Pancreas (tissue), 10 donors: ENCODE measurements around the gene HOXA4. TPM values are rescaled to one million over a fixed set of nuclear protein-coding genes. Genes with fewer than 3 reads are reported as not detected.

Experiments used
- ATAC-seq, 4 donors: fragments of 200-7000 bp; cut with Tn5 transposase; one replicate each; pipeline versions ENCODE4 v1.8.0 to v1.9.1; 2020; ENCODE audit warnings: mild to moderate bottlenecking in 4 of 4, moderate library complexity in 4 of 4
- DNase-seq, 6 donors: peaks; one replicate each; pipeline ENCODE4 v3.0.0-alpha.2; 2020
- FAIRE-seq: peaks from 2 replicates; lab custom pipeline; 2012; peaks lifted over from hg19 to GRCh38; lab: Jason Lieb, UNC
- H3K27ac ChIP-seq, 4 donors: fragments of 200-600 bp; sonication (generic); 1 replicate in 3 of 4; 2 replicates in 1 of 4; pipeline versions ENCODE4 v1.5.0 to v1.8.0; 2020
- H3K27me3 ChIP-seq, 4 donors: fragments of 200-600 bp; one replicate each; pipeline ENCODE4 v1.8.0; 2021
- H3K36me3 ChIP-seq, 3 donors: fragments of 200-600 bp; sonication (generic) in 1 of 3; one replicate each; pipeline versions ENCODE4 v1.5.0 to v1.8.0; 2020 to 2021
- H3K4me1 ChIP-seq, 3 donors: fragments of 200-600 bp; one replicate each; pipeline ENCODE4 v1.8.0; 2021
- H3K4me3 ChIP-seq, 4 donors: fragments of 200-600 bp; sonication (generic) in 2 of 4; one replicate each; pipeline versions ENCODE4 v1.5.0 to v1.8.0; 2020 to 2021
- H3K9me3 ChIP-seq, 4 donors: fragments of 200-600 bp; one replicate each; pipeline ENCODE4 v1.8.0; 2021
- WGBS, 2 donors: extraction: QIAGEN DNeasy Blood & Tissue Kit; methylation state at CpG; one replicate each; pipeline ENCODE4 v1.1.7; 2013; 5-methylcytosine and 5-hydroxymethylcytosine counted together
- intact Hi-C, 3 donors: fragments of 100-400 bp; cut with DNase I; formaldehyde crosslinking; loops; one replicate each; pipeline versions ENCODE4 v1.11.1 to v1.14.2; 2022
- polyA plus RNA-seq, 2 donors: library from polyadenylated mRNA; stranded (reverse); fragments of 200-250 nt; gene quantifications; one replicate each; pipeline ENCODE4 v1.2.3, GENCODE V29; 2013
- total RNA-seq, 6 donors: library from RNA; stranded (reverse); fragmentation: NEBNext Ultra II Directional in 4 of 6; extraction: Animal tissue kit (Norgen Biotek cat#: 25700) in 4 of 6; gene quantifications; one replicate each; pipeline versions ENCODE4 v1.2.1 to v1.2.4, GENCODE V29; 2021 to 2023
- TF ChIP-seq, protein P1 (sequence below), 4 donors: fragments of 200-600 bp; sonication (generic) in 3 of 4; IDR thresholded peaks; one replicate each; pipeline versions ENCODE4 v1.5.0 to v1.8.0; 2021; ENCODE audit warnings: antibody characterized with exemption in 4 of 4
- donor health status: healthy with polysubstance abuse.
- donor health status: DM: no; HTN: no; CAD: no; lungs with moderate emphysema.
- donor health status: DM: no; HTN: no; CAD: no.
- donor health status: control.
- donor health status: control.
- donor health status: Bipolar disorder and iron deficiency.
- donor health status: DM: yes; HTN: yes; CAD: no.
- donor health status: DM: no; HTN: no; CAD: no.
- donor health status: DM: no; HTN: no; CAD: no.
- donor health status: DM: yes; HTN: yes; CAD: no.

Gene HOXA4
- total and polyA plus RNA-seq, 8 donors: 0.19 to 2.4 (median 0.58) TPM

DNA sequence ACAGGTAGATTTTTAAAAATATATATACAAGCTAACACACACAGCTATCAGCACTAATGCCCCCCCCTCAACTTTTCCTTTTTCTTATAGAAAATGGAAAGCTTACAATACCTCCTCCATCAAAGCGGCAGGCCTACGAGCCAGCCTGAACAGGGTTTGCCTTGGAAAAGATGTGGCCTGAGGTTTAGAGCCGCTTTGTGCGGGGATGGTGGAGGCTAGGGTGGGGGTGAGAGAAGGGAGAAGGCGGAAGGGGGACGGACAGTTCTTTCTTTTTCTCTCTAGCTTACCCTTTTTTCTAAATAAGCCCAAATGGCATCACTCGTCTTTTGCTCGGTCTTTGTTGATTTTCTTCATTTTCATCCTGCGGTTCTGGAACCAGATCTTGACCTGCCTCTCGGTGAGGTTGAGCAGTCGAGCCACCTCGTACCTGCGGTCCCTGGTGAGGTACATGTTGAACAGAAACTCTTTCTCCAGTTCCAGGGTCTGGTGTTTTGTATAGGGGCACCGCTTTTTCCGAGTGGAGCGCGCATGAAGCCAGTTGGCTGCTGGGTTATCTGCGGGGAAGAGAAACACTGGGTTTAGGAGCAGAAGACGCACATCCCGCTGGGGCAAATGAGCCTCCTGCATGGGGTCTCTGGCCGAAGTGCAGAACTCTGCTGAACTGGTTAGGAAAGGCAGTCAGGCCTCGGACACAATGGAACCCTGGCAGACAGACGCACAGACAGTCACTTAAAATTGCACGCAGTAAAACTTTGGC is 32.9 kb upstream of the HOXA4 start:
- Histone ChIP-seq H3K27me3 (peaks cover 14 to 79% (median 27%) of the 10 kb centered on the region in 4 donors), H3K4me1 (peaks cover 0 to 7% (median 5%) of the 10 kb centered on the region in 3 donors), H3K27ac (no peak overlapping the region), H3K36me3 (no peaks in the 10 kb centered on the region), H3K9me3 (no peaks in the 10 kb centered on the region), H3K4me3 (no peak overlapping the region)
- intact Hi-C loops: no loop called here
- FAIRE-seq: no peak
- 43 to 49% methylated on average over 24 of the region's 24 CpGs for WGBS, 2 donors
- TF ChIP-seq, protein P1, sequence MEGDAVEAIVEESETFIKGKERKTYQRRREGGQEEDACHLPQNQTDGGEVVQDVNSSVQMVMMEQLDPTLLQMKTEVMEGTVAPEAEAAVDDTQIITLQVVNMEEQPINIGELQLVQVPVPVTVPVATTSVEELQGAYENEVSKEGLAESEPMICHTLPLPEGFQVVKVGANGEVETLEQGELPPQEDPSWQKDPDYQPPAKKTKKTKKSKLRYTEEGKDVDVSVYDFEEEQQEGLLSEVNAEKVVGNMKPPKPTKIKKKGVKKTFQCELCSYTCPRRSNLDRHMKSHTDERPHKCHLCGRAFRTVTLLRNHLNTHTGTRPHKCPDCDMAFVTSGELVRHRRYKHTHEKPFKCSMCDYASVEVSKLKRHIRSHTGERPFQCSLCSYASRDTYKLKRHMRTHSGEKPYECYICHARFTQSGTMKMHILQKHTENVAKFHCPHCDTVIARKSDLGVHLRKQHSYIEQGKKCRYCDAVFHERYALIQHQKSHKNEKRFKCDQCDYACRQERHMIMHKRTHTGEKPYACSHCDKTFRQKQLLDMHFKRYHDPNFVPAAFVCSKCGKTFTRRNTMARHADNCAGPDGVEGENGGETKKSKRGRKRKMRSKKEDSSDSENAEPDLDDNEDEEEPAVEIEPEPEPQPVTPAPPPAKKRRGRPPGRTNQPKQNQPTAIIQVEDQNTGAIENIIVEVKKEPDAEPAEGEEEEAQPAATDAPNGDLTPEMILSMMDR (IDR thresholded peaks at IDR 0.05): no peak
- no peak for DNase-seq
- no peak for ATAC-seq

DNA sequence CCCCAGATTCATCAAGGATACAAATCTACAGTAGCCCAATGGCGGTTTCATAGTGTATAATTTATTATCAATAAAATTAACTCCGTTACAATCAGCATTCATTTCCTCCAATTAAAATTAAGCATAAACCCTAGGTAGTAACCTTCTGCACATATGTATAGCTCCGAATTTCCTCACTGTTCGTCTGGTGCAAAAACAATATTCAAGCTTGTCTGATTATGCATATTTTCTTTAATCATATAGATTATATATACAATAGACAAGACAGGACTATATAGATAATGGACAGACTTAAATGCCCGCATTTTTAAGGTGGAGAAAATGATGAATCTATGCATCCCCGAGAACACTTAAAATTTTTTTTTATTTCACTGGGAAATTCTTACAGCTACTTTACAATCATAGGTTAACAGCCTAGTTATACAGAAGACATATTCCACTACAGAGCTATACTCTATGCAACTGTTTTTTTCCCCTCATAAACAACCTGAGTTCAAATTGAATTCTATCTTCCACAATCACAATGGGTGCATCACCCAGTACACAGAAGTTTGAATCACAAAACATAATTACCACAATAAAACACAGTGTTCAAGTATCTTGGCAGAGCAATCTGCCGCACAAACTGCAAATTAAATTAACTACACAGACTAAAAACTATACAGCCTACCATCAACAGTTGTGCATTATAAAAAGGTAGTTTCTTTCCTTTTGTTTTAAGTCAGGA is 32.2 kb upstream of the HOXA4 start:
- Histone ChIP-seq H3K4me3 (no peak overlapping the region), H3K9me3 (no peaks in the 10 kb centered on the region), H3K27me3 (peaks cover 13 to 75% (median 30%) of the 10 kb centered on the region in 4 donors), H3K36me3 (no peaks in the 10 kb centered on the region), H3K27ac (no peak overlapping the region), H3K4me1 (peaks cover 0 to 7% (median 5%) of the 10 kb centered on the region in 3 donors)
- 59 to 69% methylated on average over 7 of the region's 7 CpGs for WGBS, 2 donors
- ATAC-seq (no peak), FAIRE-seq (peak; percentile 51), DNase-seq (no peak)
- intact Hi-C loops: no loop called here
- TF ChIP-seq, protein P1 (IDR thresholded peaks at IDR 0.05): no peak

DNA sequence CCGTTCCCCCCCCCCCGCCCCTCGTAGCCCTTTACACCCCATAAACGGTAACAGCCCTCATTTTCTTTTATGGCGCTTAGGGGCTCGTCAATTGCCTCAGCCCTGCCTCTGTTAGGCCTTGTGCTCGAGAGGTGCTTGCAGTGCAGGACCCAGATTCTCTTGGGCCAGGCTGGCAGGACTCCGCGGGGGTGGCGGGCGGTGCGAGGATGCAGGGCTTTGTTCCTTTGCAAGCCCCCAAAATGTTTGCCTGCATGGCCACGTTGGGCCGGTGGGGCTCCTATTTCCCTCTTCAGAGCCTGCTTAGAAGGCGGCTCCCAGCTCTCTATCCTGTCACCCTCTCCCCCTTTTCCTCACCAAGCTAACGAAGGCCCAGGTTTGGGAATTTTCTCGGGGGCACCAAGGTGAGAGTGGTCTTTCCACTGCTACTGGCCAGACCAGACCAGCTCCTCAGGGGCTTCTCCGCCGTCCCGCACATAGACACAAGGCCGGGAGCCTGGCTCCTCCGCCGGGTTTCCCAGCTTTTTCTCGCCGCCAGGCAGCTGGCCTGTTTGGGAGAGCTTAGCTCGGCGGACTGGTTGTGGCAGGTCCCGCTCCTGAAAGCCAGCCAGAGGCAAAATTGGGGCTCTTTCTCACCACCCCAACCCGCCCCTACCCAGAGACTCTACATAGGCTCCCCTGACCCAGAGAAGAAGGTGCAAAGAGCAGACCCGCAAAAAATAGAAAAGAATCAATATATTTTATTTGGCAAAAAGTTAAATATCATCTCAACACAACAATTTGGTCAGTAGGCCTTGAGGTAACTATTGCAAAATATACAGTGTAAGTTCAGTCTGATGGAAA is 31.4 kb upstream of the HOXA4 start:
- ATAC-seq (no peak), DNase-seq (peak in 3 of 6 donors; percentile 15 to 64 (median 55)), FAIRE-seq (no peak)
- 38 to 40% methylated on average over 26 to 29 of the region's 30 CpGs for WGBS, 2 donors
- intact Hi-C loops: no loop called here
- Histone ChIP-seq H3K27ac (no peak overlapping the region), H3K4me1 (peaks cover 0 to 7% (median 5%) of the 10 kb centered on the region in 3 donors), H3K36me3 (no peaks in the 10 kb centered on the region), H3K4me3 (peak overlapping the region in 1 of 4 donors; percentile 82), H3K27me3 (peaks cover 13 to 74% (median 30%) of the 10 kb centered on the region in 4 donors), H3K9me3 (no peaks in the 10 kb centered on the region)
- TF ChIP-seq, protein P1 (IDR thresholded peaks at IDR 0.05): no peak

DNA sequence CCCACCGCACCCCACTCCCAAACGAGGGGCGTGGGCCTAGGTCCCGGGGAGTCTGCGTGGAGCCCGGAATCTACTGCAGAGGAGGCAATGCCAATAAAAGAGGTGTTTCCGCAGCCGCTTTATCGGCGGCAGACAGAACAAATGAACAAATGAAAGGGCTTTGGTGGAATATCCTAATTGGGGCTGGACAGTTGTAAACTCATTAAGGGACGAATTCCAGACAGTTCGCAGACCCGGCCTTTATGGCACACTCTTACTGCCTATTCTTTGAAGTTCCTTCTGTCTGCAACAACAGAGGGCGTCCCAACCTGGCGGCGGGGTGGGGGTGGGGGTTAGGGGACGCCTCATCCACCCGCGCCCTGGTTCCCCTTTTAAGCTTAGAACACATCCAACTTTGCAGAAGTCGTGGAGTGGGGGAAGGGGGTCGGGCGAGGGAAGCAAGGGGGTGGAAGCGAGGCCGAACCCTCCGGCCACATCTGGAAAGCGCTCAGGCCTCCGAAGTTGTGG is 30.7 kb upstream of the HOXA4 start:
- Histone ChIP-seq H3K9me3 (no peaks in the 10 kb centered on the region), H3K27me3 (peaks cover 13 to 74% (median 29%) of the 10 kb centered on the region in 4 donors), H3K36me3 (no peaks in the 10 kb centered on the region), H3K4me1 (peaks cover 0 to 7% (median 5%) of the 10 kb centered on the region in 3 donors), H3K4me3 (peak overlapping the region; percentile 29 to 82 (median 62)), H3K27ac (no peak overlapping the region)
- FAIRE-seq (no peak), DNase-seq (peak in 3 of 6 donors; percentile 18 to 57 (median 32)), ATAC-seq (peak in 3 of 4 donors; percentile 2 to 41 (median 19))
- 9 to 11% methylated on average over 27 of the region's 27 CpGs for WGBS, 2 donors
- intact Hi-C loops: no loop called here
- TF ChIP-seq, protein P1 (IDR thresholded peaks at IDR 0.05): peak in 1 of 4 donors; percentile 18
